A673 (cell line): ENCODE measurements around the gene IGSF6. TPM values are rescaled to one million over a fixed set of nuclear protein-coding genes. Genes with fewer than 3 reads are reported as not detected.

ENCODE experiments used
- BruUV-seq: library from RNA; stranded (reverse); fragments of 400-500 nt; replicated peaks from 2 replicates; lab custom pipeline; 2021; lab: Mats Ljungman, UMichigan
- CTCF ChIA-PET: fragments of 300-600 bp; sonication (Branson Sonifier 250); formaldehyde crosslinking; loops from one replicate; lab custom pipeline; 2022; ENCODE audit warnings: antibody characterized with exemption; lab: Charles Lee
- POLR2A ChIA-PET: fragments of 300-600 bp; sonication (Branson Sonifier 250); formaldehyde crosslinking; loops from one replicate; lab custom pipeline; 2022; ENCODE audit warnings: antibody characterized with exemption; ENCODE audit not compliant: low non-redundant PET; lab: Charles Lee
- DNase-seq: peaks from one replicate; pipeline ENCODE4 v3.0.0-alpha.2; 2015; ENCODE audit warnings: low spot score
- H3K27ac ChIP-seq: fragments of 200-600 bp; sonication (generic); 2 replicates; pipeline ENCODE4 v1.5.1; 2016; ENCODE audit warnings: mixed run types, low read depth, mild to moderate bottlenecking, mixed read lengths, antibody characterized with exemption, low read length; ENCODE audit not compliant: poor library complexity, severe bottlenecking
- H3K27me3 ChIP-seq: fragments of 200-600 bp; sonication (generic); replicated peaks from 2 replicates; pipeline ENCODE4 v1.6.1; 2017; ENCODE audit warnings: mixed run types, low read depth, mild to moderate bottlenecking, mixed read lengths, antibody characterized with exemption, low read length; ENCODE audit not compliant: insufficient read depth, poor library complexity
- H3K36me3 ChIP-seq: fragments of 200-600 bp; sonication (generic); 2 replicates; pipeline ENCODE4 v1.6.1; 2016; ENCODE audit warnings: mixed run types, mild to moderate bottlenecking, mixed read lengths, antibody characterized with exemption, low read length; ENCODE audit not compliant: insufficient read depth, poor library complexity, severe bottlenecking
- H3K4me1 ChIP-seq: fragments of 200-600 bp; sonication (generic); 2 replicates; pipeline ENCODE4 v1.6.1; 2017; ENCODE audit warnings: mixed run types, mild to moderate bottlenecking, mixed read lengths, antibody characterized with exemption, low read length; ENCODE audit not compliant: insufficient read depth, poor library complexity, severe bottlenecking
- H3K4me3 ChIP-seq: fragments of 200-600 bp; sonication (generic); 2 replicates; pipeline ENCODE4 v1.5.1; 2016; ENCODE audit warnings: low read depth, mixed run types, mild to moderate bottlenecking, mixed read lengths, low read length; ENCODE audit not compliant: poor library complexity, severe bottlenecking
- H3K9me3 ChIP-seq: fragments of 200-600 bp; sonication (generic); 2 replicates; pipeline ENCODE4 v1.6.1; 2016; ENCODE audit warnings: mixed run types, low read depth, mild to moderate bottlenecking, mixed read lengths, antibody characterized with exemption, low read length; ENCODE audit not compliant: poor library complexity, severe bottlenecking
- CTCF ChIP-seq: fragments of 300-800, 200-600 bp; sonication (generic); conservative IDR thresholded peaks from 2 replicates; pipeline ENCODE4 v1.5.1; 2017; ENCODE audit warnings: low read depth, mild to moderate bottlenecking, antibody characterized with exemption, low read length, moderate library complexity, mixed read lengths
- EZH2 ChIP-seq: fragments of 200-600 bp; sonication (generic); IDR thresholded peaks from 2 replicates; pipeline ENCODE4 v1.6.1; 2017; ENCODE audit warnings: borderline replicate concordance, low read depth, mild to moderate bottlenecking, mixed read lengths, antibody characterized with exemption, low read length; ENCODE audit not compliant: poor library complexity, severe bottlenecking
- intact Hi-C: fragments of 100-400 bp; cut with micrococcal nuclease; formaldehyde crosslinking; loops from one replicate; pipeline ENCODE4 v1.10.0; 2022; ENCODE audit not compliant: unreplicated experiment
- total RNA-seq: library from RNA; stranded (reverse); gene quantifications from 2 replicates; pipeline ENCODE4 v1.2.3, GENCODE V29; 2021

The IGSF6 gene
- total RNA-seq, 1 experiment from 2014 or later, result not detected

DNA sequence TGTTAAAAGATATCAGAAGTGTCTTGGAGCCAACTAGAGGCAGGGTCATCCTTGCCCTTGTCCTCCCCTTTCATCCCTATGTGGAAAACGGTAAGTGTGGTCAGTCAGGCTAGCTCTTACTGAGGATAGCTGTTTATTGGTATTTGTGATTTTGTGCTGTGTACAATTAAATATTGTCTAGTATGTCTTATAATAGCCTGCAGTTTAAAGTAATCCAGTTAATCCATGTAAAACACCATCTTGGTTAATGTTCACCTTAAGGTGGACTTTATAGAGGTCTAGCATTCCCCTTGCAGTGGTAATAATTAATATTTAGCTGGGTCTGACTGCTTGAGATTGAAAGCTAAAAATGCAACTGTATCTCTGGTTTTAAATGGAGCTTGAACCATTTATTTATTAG is 27.4 kb downstream of the IGSF6 start:
- POLR2A ChIA-PET, result no interaction called here

GRCh38 chr16:21622545-21622944 is 29.9 kb downstream of the IGSF6 start:
- TF ChIP-seq EZH2 (no peak), CTCF (no peak)
- Histone ChIP-seq H3K4me3 (no peak overlapping the region), H3K4me1 (peaks cover 34% of the 10 kb centered on the region), H3K27ac (no peak overlapping the region), H3K9me3 (no peaks in the 10 kb centered on the region), H3K27me3 (no peaks in the 10 kb centered on the region), H3K36me3 (peaks cover 14% of the 10 kb centered on the region)
- intact Hi-C loops, result no loop called here
- DNase-seq, result no peak
- ChIA-PET CTCF (interaction anchor here (0.6 kb wide), 1 partner anchor 377 kb away, joined by 6 read pairs; no protein-coding TSS in a partner anchor), POLR2A (no interaction called here)
- BruUV-seq, result no TSS peak

More for the DNA sequence above, 27.4 kb downstream of the IGSF6 start:
- no TSS peak for BruUV-seq
- Histone ChIP-seq H3K36me3 (peaks cover 35% of the 10 kb centered on the region), H3K9me3 (no peaks in the 10 kb centered on the region), H3K4me3 (no peak overlapping the region), H3K4me1 (peaks cover 15% of the 10 kb centered on the region), H3K27ac (no peak overlapping the region), H3K27me3 (no peaks in the 10 kb centered on the region)
- no peak for DNase-seq
- no peak for TF ChIP-seq EZH2
- no peak for TF ChIP-seq CTCF
- CTCF ChIA-PET, result no interaction called here
- intact Hi-C loops, result no loop called here

DNA sequence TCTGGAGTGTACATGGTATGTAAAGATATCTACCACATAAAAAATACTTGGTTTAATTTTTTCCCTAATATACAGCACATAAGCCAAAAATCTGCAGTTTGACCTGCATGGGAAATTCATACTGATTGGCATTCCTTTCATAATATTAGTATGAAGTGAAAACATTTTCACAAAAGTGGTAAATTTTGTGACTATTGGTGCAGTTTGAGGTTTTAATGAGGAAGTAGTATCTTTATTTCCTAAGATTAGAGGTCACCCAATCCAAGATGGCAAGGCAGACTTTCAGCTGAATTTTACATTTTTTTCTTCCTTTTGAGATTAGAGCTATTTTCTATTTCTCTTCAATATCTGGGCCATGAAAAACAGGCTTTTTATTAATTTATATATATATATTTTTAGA is 31.8 kb downstream of the IGSF6 start:
- POLR2A ChIA-PET, result no interaction called here
- DNase-seq, result no peak
- TF ChIP-seq EZH2 (no peak), CTCF (no peak)
- H3K4me3 ChIP-seq, result no peak overlapping the region
- no peak overlapping the region for H3K27ac ChIP-seq
- H3K9me3 ChIP-seq, result no peaks in the 10 kb centered on the region
- peaks cover 23% of the 10 kb centered on the region for H3K4me1 ChIP-seq
- intact Hi-C loops, result no loop called here
- BruUV-seq, result no TSS peak
- CTCF ChIA-PET, result no interaction called here
- peaks cover 9% of the 10 kb centered on the region for H3K36me3 ChIP-seq
- H3K27me3 ChIP-seq, result no peaks in the 10 kb centered on the region
